ENCODE data around the gene CCDC71.

- TF ChIP-seq, protein P1, sequence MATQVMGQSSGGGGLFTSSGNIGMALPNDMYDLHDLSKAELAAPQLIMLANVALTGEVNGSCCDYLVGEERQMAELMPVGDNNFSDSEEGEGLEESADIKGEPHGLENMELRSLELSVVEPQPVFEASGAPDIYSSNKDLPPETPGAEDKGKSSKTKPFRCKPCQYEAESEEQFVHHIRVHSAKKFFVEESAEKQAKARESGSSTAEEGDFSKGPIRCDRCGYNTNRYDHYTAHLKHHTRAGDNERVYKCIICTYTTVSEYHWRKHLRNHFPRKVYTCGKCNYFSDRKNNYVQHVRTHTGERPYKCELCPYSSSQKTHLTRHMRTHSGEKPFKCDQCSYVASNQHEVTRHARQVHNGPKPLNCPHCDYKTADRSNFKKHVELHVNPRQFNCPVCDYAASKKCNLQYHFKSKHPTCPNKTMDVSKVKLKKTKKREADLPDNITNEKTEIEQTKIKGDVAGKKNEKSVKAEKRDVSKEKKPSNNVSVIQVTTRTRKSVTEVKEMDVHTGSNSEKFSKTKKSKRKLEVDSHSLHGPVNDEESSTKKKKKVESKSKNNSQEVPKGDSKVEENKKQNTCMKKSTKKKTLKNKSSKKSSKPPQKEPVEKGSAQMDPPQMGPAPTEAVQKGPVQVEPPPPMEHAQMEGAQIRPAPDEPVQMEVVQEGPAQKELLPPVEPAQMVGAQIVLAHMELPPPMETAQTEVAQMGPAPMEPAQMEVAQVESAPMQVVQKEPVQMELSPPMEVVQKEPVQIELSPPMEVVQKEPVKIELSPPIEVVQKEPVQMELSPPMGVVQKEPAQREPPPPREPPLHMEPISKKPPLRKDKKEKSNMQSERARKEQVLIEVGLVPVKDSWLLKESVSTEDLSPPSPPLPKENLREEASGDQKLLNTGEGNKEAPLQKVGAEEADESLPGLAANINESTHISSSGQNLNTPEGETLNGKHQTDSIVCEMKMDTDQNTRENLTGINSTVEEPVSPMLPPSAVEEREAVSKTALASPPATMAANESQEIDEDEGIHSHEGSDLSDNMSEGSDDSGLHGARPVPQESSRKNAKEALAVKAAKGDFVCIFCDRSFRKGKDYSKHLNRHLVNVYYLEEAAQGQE (IDR thresholded peaks at IDR 0.05; ENCODE audit: insufficient read depth in 1 of 2, low read depth in 2 of 2, low read length in 2 of 2), result no peak
- TF ChIP-seq POLR2AphosphoS5 (IDR thresholded peaks at IDR 0.05; ENCODE audit: low read depth, low read length), result peak; percentile 9; the same call in 1 of the 2 replicates
Measured at GRCh38 chr3:49161808-49162530, 4.2 kb downstream of the CCDC71 start.

Data from PFSK-1 (cell line).